ENCODE data around the gene TBX19.
A peak's percentile ranks its signal among the peaks of the same experiment; 100 is the strongest.

DNA sequence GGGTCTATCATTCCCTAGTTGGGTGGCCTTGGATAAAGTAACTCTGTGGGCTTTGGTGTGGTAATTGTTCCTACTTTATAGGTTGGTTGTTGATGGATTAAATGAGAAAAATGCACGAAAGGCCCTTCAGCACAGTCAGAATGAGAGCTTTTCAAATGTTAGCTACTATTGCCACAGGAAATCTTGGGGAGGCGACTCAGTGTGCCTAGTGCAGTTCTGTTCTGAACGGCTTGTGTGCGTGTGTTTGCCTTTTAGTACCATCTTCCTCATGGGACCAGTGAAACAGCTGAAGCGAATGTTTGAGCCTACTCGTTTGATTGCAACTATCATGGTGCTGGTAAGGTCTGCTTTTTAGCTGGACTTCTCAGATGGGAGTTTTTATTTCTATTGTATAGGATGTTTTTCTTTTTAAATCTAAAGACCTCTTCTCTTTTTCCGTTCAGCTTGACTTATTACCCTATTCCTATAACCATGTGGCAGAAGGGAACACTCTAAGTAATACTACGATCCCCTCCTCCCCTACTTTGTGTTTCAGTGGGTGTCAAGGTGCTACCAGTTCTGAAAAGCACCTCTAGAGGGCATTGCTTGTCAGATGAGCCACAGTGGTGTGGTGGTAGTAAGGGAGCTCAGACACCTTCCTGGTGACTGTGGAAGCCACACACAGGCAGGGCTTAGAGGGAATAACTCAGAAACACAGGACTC, 45.7 kb upstream of the TBX19 start:
- TF ChIP-seq, protein P1, sequence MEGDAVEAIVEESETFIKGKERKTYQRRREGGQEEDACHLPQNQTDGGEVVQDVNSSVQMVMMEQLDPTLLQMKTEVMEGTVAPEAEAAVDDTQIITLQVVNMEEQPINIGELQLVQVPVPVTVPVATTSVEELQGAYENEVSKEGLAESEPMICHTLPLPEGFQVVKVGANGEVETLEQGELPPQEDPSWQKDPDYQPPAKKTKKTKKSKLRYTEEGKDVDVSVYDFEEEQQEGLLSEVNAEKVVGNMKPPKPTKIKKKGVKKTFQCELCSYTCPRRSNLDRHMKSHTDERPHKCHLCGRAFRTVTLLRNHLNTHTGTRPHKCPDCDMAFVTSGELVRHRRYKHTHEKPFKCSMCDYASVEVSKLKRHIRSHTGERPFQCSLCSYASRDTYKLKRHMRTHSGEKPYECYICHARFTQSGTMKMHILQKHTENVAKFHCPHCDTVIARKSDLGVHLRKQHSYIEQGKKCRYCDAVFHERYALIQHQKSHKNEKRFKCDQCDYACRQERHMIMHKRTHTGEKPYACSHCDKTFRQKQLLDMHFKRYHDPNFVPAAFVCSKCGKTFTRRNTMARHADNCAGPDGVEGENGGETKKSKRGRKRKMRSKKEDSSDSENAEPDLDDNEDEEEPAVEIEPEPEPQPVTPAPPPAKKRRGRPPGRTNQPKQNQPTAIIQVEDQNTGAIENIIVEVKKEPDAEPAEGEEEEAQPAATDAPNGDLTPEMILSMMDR (IDR thresholded peaks at IDR 0.05): peak; percentile 17 to 50 (median 41)
- no peak for TF ChIP-seq POLR2A (IDR thresholded peaks at IDR 0.05)

Data from adrenal gland (tissue), 5 donors.